Measurements from ENCODE around the gene CACNA1B.

CACNA1B gene

GRCh38 chr9:137967280-137967953 is 89.8 kb downstream of the CACNA1B start:
- DNase-seq (ENCODE audit: low spot score), result no peak

DNA sequence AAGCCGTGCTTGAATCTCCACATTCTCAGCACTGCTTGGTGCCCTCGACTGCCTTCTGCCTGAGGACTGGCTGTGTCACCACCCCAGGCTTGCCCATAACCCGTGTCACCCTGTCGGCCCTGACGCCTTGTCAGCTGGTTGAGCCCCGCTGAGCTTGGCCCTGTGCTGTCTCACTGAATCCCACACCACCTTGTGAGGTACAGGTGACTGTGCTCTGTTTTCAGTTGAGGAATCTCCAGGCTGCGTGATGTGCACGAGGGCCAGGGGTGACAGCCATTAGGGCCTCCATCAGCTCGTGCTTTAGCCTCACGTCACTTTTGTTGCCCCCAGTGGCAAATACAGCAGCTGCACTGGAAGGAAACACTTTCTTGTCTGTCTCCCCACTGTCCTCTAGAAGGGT is 90.7 kb downstream of the CACNA1B start:
- no peak for DNase-seq (ENCODE audit: low spot score)

DNA sequence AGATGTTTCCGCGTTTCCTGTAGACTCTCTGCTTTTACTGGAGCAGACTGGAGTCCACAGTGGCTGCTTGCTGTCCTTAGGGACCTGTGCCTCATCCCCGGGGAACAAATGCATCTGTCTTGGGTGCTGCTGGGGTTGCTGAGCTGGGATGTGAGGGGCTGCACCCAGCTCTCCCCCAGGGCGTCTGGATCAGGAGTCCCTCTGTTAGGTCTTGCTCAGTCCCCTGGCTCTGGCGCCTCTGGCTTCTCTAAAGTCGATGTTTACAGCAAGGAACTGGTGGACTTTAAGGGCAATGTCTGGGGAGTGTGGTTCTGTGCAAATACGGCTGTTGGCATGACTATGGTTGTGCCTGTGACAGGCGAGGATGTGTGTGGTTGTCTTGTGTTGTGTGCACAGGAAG is 91.4 kb downstream of the CACNA1B start:
- DNase-seq (ENCODE audit: low spot score), result no peak

DNA sequence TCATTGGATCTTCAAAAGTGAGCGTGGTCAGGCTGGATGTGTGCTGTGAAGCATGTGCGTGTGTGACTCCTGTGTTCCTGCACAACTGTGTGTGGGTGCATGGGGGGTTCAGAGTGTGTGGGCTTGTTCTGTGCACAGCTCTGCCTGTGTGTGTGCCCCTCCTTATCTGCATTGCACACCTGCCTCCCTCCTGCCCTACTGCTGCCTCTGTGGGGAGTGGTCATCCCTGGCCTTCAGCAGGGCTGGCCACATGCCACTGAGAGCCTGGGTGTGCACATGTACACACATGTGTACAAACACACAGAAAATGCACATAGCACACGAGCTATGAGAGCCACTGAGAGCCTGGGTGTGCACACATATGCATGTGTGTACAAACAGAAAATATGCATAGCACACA is 92.1 kb downstream of the CACNA1B start:
- no peak for DNase-seq (ENCODE audit: low spot score)

GRCh38 chr9:137970098-137970497 is 92.5 kb downstream of the CACNA1B start:
- no peak for DNase-seq (ENCODE audit: low spot score)

- DNase-seq (ENCODE audit: low spot score), result no peak
Observed at GRCh38 chr9:137970686-137971476, 93.3 kb downstream of the CACNA1B start.

DNA sequence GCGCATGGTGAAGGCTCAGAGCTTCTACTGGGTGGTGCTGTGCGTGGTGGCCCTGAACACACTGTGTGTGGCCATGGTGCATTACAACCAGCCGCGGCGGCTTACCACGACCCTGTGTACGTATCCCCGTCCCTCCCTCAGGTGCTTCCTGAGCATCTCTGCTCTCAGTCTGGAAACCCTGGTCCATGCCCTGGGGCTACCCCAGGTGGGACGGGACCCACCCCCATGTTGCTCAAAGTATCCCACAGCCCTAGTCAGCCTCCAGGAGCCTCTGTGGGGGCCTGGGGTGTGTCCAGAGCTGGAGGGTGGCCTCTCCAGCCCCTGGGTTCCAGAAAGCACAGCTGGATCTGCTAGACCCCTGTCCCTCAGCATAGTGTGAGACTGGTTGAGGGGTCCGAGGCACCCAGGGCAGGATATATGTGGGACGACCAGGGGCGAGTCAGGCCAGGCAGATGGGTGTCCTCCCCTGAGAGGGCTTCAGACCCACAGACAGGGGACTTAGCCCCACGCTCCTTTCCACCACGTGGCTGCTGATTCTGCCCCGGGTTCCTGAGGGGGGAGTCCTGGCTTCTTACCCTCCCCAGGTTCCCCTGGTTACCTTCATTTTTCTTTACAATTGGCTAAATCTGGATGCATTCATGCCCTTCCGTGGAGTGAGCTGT is 94.0 kb downstream of the CACNA1B start:
- no peak for DNase-seq (ENCODE audit: low spot score)

DNA sequence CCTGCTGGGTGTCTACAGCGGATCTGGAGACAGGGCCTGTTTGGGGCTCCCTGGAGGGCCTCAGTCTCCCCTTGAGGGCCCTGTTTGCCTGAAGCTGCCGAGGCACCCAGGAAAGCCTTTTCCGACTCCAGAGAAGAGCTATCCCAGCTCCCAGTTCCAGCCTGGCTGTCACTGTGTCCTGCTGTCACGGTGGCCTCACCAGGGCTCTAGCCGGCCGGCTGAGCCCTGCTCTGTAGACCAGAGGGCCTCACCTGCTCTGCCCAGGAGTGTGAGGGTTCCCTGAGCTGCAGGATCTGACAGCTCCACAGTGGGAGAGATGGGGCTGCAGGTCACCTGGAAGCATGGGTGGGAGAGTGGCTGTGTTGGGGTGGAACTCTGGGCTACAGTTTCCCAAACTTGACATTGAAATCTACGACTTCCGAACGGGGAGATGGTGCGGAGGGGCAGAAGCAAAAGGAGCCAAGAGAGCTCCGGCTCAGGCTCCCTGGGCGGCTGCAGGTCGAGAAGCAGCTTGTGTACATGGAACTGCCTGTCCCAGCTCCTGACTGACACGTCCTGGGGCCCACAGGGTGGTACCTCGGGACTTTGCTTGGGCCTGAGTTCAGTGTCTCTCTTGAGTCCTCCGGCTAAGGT is 94.9 kb downstream of the CACNA1B start:
- no peak for DNase-seq (ENCODE audit: low spot score)

GRCh38 chr9:137972988-137973470 is 95.4 kb downstream of the CACNA1B start:
- no peak for DNase-seq (ENCODE audit: low spot score)

GRCh38 chr9:137973829-137974416 is 96.3 kb downstream of the CACNA1B start:
- no peak for DNase-seq (ENCODE audit: low spot score)

- DNase-seq (ENCODE audit: low spot score), result no peak
Observed at GRCh38 chr9:137974746-137975526, 97.4 kb downstream of the CACNA1B start.

- DNase-seq (ENCODE audit: low spot score), result no peak
Observed at GRCh38 chr9:137975527-137975913, 97.9 kb downstream of the CACNA1B start.

DNA sequence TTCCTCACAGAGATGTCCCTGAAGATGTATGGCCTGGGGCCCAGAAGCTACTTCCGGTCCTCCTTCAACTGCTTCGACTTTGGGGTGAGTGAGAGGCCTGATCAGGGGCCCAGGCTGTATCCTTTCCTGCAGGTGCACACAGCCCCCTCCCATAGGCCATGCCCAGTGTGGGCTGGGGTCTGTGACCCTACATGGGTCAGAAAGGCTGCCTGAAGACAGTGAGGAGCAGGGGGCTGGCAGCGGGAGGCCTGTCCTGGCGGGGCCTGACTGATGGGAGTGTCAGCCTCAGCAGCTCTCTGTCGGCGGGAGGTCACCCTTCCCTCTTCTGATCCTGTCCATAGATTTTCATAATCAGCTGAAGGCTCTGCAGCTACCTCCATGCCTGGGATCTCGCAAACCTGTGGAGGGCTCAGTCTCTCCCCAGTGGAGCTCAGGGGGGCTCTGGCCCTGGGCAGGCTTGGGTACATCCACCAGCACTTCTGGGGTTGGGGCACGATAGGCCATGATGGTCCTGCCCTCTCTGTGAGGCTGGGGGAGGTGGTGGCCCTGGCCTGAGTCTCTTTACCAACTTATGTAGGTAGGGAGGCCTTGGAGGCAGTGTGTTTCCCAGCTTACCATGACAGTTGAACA is 98.5 kb downstream of the CACNA1B start:
- no peak for DNase-seq (ENCODE audit: low spot score)

DNA sequence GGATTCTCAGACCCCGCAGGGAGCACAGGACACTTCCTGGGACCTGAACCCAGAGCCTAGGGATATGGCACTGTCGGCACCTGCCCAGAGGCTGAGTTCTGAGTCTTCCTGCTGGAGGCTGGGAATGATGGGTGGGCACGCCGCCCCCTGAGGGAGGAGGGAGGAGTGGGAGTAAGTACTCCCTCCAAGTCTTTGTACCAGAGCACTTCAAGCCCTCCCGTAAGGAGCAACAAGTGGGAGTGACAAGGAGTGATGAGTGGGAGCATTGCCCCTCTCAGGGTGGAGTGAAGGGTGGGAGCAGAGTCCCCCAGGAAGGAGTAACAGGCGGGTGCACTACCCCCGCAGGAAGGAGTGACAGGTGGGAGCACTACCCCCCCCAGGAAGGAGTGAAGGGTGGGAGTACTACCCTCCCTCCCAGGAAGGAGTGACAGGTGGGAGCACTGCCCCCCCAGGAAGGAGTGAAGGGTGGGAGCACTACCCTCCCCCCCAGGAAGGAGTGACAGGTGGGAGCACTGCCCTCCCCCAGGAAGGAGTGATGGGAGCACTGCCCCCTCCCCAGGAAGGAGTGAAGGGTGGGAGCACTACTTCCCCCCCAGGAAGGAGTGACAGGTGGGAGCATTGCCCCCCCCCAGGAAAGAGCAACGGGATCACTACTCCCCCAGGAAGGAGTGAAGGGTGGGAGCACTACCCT is 100.1 kb downstream of the CACNA1B start:
- DNase-seq (ENCODE audit: low spot score), result no peak

- DNase-seq (ENCODE audit: low spot score), result no peak
Observed at GRCh38 chr9:137978262-137978714, 100.7 kb downstream of the CACNA1B start.

DNA sequence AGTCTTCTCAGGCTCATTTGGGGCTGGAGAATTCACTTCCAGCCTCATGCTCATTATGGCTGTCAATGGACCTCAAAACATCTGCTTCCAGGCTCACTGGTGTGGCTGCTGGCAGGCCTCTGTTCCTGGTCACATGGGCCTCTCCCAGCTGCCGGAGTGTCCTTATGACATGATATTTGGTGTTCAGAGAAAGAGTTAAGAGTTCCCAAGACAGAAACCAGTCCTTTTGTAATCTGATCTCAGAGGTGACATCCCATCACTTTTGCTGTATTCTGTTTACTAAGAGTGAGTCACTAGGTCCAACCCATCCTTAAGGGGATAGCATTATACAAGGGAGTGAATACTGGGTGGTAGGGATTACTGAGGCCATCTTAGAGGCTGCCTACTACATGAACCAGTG is 104.6 kb downstream of the CACNA1B start:
- peak; percentile 37 for DNase-seq (ENCODE audit: low spot score)

DNA sequence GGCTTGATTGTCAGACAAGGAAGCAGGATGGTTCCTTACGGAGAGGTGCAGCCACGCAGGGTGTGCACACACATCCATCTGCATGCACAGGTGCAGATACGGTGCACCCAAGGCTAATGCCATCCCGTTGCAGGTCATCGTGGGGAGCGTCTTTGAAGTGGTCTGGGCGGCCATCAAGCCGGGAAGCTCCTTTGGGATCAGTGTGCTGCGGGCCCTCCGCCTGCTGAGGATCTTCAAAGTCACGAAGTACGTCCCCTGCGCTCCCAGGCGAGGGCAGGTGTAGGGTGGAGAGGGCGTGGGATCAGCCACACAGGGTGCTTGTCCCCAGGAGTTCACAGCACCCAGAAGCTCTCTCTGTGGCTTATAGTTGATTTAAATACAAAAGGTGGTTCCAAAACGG is 106.4 kb downstream of the CACNA1B start:
- DNase-seq (ENCODE audit: low spot score), result no peak

GRCh38 chr9:137984520-137985257 is 107.1 kb downstream of the CACNA1B start:
- no peak for DNase-seq (ENCODE audit: low spot score)

- DNase-seq (ENCODE audit: low spot score), result no peak
Observed at GRCh38 chr9:137985637-137986071, 108.1 kb downstream of the CACNA1B start.

All from LoVo (cell line).